BJ (cell line): ENCODE measurements around the gene MPPED1. TPM values are rescaled to one million over a fixed set of nuclear protein-coding genes. Genes with fewer than 3 reads are reported as not detected.

Source experiments
- CTCF ChIA-PET: fragments of 350-600 bp; formaldehyde crosslinking; extraction: SDS; loops from one replicate; lab custom pipeline; 2021; ENCODE audit warnings: antibody characterized with exemption, inconsistent platforms; lab: Yijun Ruan, JAX
- POLR2A ChIA-PET: fragments of 300-600 bp; sonication (Branson Sonifier 250); formaldehyde crosslinking; extraction: SDS; loops from one replicate; lab custom pipeline; 2021; ENCODE audit warnings: antibody characterized with exemption; lab: Charles Lee
- DNase-seq: peaks from one replicate; pipeline ENCODE4 v3.0.0-alpha.2; 2011; ENCODE audit warnings: low read depth
- H3K27me3 ChIP-seq: 2 replicates; pipeline ENCODE4 v1.6.0; 2011; ENCODE audit warnings: low read length; ENCODE audit not compliant: control insufficient read depth, insufficient read depth
- H3K36me3 ChIP-seq: 2 replicates; pipeline ENCODE4 v1.5.1; 2011; ENCODE audit warnings: low read length; ENCODE audit not compliant: control insufficient read depth, insufficient read depth
- H3K4me3 ChIP-seq: 2 replicates; pipeline ENCODE4 v1.5.1; 2011; ENCODE audit warnings: low read depth, mild to moderate bottlenecking, control low read depth, low read length
- CTCF ChIP-seq: IDR thresholded peaks from 2 replicates; pipeline ENCODE4 v1.5.1; 2011; ENCODE audit warnings: low read depth, mild to moderate bottlenecking, control low read depth, inconsistent platforms, low read length, moderate library complexity; ENCODE audit not compliant: insufficient read depth
- polyA plus RNA-seq: library from polyadenylated mRNA; depleted of rRNA; stranded (reverse); fragments of >200 nt; gene quantifications from 2 replicates; pipeline ENCODE4 v1.2.3, GENCODE V29; 2011

Gene MPPED1
- polyA plus RNA-seq, 1 experiment: not detected

GRCh38 chr22:43529461-43529860, 117.6 kb downstream of the MPPED1 start:
- no peaks in the 10 kb centered on the region for H3K36me3 ChIP-seq
- DNase-seq: no peak
- ChIA-PET CTCF (no interaction called here), POLR2A (no interaction called here)
- no peak for TF ChIP-seq CTCF
- no peaks in the 10 kb centered on the region for H3K27me3 ChIP-seq
- H3K4me3 ChIP-seq: no peak overlapping the region

GRCh38 chr22:43529934-43530333, 118.1 kb downstream of the MPPED1 start:
- no peak for DNase-seq
- Histone ChIP-seq H3K36me3 (no peaks in the 10 kb centered on the region), H3K4me3 (no peak overlapping the region), H3K27me3 (no peaks in the 10 kb centered on the region)
- POLR2A ChIA-PET: no interaction called here
- CTCF ChIA-PET: no interaction called here
- TF ChIP-seq CTCF: no peak

GRCh38 chr22:43530349-43531201, 118.8 kb downstream of the MPPED1 start:
- TF ChIP-seq CTCF: no peak
- CTCF ChIA-PET: no interaction called here
- no peak for DNase-seq
- POLR2A ChIA-PET: no interaction called here
- Histone ChIP-seq H3K4me3 (no peak overlapping the region), H3K27me3 (no peaks in the 10 kb centered on the region), H3K36me3 (no peaks in the 10 kb centered on the region)

- no peaks in the 10 kb centered on the region for H3K27me3 ChIP-seq
- H3K4me3 ChIP-seq: no peak overlapping the region
- no peaks in the 10 kb centered on the region for H3K36me3 ChIP-seq
- no peak for TF ChIP-seq CTCF
- DNase-seq: no peak
- ChIA-PET POLR2A (no interaction called here), CTCF (no interaction called here)
These were observed 119.8 kb downstream of the MPPED1 start for GRCh38 chr22:43531651-43532050.

- ChIA-PET CTCF (no interaction called here), POLR2A (no interaction called here)
- H3K27me3 ChIP-seq: no peaks in the 10 kb centered on the region
- TF ChIP-seq CTCF: no peak
- no peak for DNase-seq
- no peak overlapping the region for H3K4me3 ChIP-seq
- H3K36me3 ChIP-seq: no peaks in the 10 kb centered on the region
These were observed 120.7 kb downstream of the MPPED1 start for GRCh38 chr22:43532301-43533155.
